ENCODE data around the gene MASP2. TPM values are rescaled to one million over a fixed set of nuclear protein-coding genes. Genes with fewer than 3 reads are reported as not detected.
"Not testable (repeated sequence)": the region's sequence is repeated elsewhere in the genome, so short reads cannot be mapped to it uniquely, and the experiment has no call there.

The MASP2 gene
- total RNA-seq, 2 donors from 2014 or later = 0.31 to 0.33 TPM

GRCh38 chr1:11037740-11038182 lies 9.3 kb downstream of the MASP2 start:
- no peaks in the 10 kb centered on the region for H3K9me3 Mint-ChIP-seq
- no peaks in the 10 kb centered on the region for H3K36me3 Mint-ChIP-seq
- no peaks in the 10 kb centered on the region for H3K27me3 Mint-ChIP-seq
- peak; percentile 86 for DNase-seq (ENCODE audit: low spot score)
- H3K4me1 Mint-ChIP-seq (ENCODE audit: low read depth in 2 of 2) = no peaks in the 10 kb centered on the region
- no peak overlapping the region for H3K4me3 Mint-ChIP-seq
- H3K27ac Mint-ChIP-seq = no peak overlapping the region
- ATAC-seq = peak; percentile 87 to 89

GRCh38 chr1:11037019-11037739 lies 9.9 kb downstream of the MASP2 start:
- not testable (repeated sequence) for H3K27ac Mint-ChIP-seq; H3K27me3 Mint-ChIP-seq; DNase-seq (ENCODE audit: low spot score); ATAC-seq; H3K4me3 Mint-ChIP-seq; H3K36me3 Mint-ChIP-seq; H3K9me3 Mint-ChIP-seq; H3K4me1 Mint-ChIP-seq (ENCODE audit: low read depth in 2 of 2)

- DNase-seq (ENCODE audit: low spot score) (no peak), ATAC-seq (no peak)
- H3K36me3 Mint-ChIP-seq = peaks cover 4% of the 10 kb centered on the region
- H3K27ac Mint-ChIP-seq = no peak overlapping the region
- H3K4me1 Mint-ChIP-seq (ENCODE audit: low read depth in 2 of 2) = peaks cover 0 to 3% of the 10 kb centered on the region in 2 donors
- H3K4me3 Mint-ChIP-seq = no peak overlapping the region
- H3K9me3 Mint-ChIP-seq = no peaks in the 10 kb centered on the region
- H3K27me3 Mint-ChIP-seq = no peaks in the 10 kb centered on the region
Measured at GRCh38 chr1:11031624-11032262, 15.3 kb downstream of the MASP2 start.

GRCh38 chr1:11030865-11031264 lies 16.2 kb downstream of the MASP2 start:
- Mint-ChIP-seq H3K27ac (peak overlapping the region in 1 of 2 donors; percentile 66), H3K9me3 (no peaks in the 10 kb centered on the region), H3K27me3 (no peaks in the 10 kb centered on the region), H3K36me3 (peaks cover 4% of the 10 kb centered on the region), H3K4me3 (no peak overlapping the region), H3K4me1 (ENCODE audit: low read depth in 2 of 2) (peaks cover 0 to 5% of the 10 kb centered on the region in 2 donors)
- ATAC-seq (no peak), DNase-seq (ENCODE audit: low spot score) (no peak)

DNA sequence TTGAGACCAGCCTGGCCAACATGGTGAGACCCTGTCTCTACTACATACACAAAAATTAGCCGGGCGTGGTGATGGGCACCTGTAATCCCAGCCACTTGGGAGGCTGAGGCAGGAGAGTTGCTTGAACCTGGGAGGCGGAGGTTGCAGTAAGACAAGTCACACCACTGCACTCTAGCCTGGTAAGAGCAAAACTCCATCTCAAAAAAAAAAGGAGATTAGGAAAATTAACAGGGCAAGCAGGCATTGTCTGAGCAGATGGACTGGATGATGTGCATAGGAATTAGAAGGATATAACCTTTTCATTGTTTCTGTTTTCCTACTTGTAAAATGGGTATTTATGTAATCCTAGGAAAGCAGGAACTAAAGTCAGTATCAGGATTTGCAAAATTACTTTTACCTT lies 19.0 kb downstream of the MASP2 start:
- no peak for ATAC-seq
- H3K4me3 Mint-ChIP-seq = no peak overlapping the region
- peaks cover 16 to 17% of the 10 kb centered on the region in 2 donors for H3K4me1 Mint-ChIP-seq (ENCODE audit: low read depth in 2 of 2)
- no peaks in the 10 kb centered on the region for H3K9me3 Mint-ChIP-seq
- no peaks in the 10 kb centered on the region for H3K27me3 Mint-ChIP-seq
- no peak overlapping the region for H3K27ac Mint-ChIP-seq
- no peak for DNase-seq (ENCODE audit: low spot score)
- peaks cover 20% of the 10 kb centered on the region for H3K36me3 Mint-ChIP-seq

DNA sequence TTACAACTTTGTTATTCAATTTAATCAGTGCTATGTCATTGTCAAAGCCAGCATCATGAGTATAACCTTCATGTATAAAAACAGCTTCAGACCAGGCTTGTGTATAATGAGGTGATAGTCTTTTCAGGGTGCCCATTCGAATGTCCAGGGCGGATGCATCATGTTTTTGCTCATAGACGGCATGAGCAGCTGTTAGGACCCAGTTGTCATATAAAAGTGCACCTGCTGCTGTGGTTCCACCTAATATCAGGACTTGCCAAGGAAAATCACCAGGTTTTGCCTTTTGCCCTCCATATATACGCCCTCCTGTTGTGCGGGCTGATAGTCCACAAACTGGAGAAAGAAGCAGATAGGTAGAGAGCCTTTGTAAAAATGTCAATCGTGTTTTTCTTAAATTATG lies 19.7 kb downstream of the MASP2 start:
- no peak overlapping the region for H3K27ac Mint-ChIP-seq
- H3K4me1 Mint-ChIP-seq (ENCODE audit: low read depth in 2 of 2) = peaks cover 18% of the 10 kb centered on the region in 2 donors

DNA sequence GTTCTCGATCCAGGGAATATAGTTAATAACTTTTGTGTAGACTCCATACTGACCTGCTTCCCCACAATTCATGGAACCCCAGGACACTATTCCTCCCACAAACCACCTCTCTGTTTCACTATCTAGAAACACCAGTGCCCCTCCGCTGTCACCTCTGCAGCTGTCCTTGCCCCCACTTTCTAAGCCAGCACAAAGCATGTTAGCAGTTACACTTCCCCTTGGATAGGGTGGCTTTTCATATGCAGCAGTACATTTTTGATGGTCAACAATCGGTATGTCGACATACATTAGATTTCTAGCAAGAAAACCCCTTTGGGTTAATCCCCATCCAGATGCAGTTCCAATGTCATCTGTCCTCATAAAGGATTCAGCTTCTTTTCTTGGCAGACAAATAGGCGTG lies 20.1 kb downstream of the MASP2 start:
- peaks cover 30% of the 10 kb centered on the region for H3K36me3 Mint-ChIP-seq

More for the DNA sequence above, 19.7 kb downstream of the MASP2 start:
- Mint-ChIP-seq H3K9me3 (no peaks in the 10 kb centered on the region), H3K4me3 (no peak overlapping the region), H3K36me3 (peaks cover 26% of the 10 kb centered on the region), H3K27me3 (no peaks in the 10 kb centered on the region)
- ATAC-seq = no peak
- no peak for DNase-seq (ENCODE audit: low spot score)

GRCh38 chr1:11026052-11026451 lies 21.0 kb downstream of the MASP2 start:
- Mint-ChIP-seq H3K27ac (peak overlapping the region in 1 of 2 donors; percentile 17), H3K9me3 (no peaks in the 10 kb centered on the region), H3K27me3 (no peaks in the 10 kb centered on the region), H3K36me3 (peaks cover 32% of the 10 kb centered on the region), H3K4me1 (ENCODE audit: low read depth in 2 of 2) (peaks cover 18 to 21% of the 10 kb centered on the region in 2 donors), H3K4me3 (no peak overlapping the region)
- DNase-seq (ENCODE audit: low spot score) (no peak), ATAC-seq (no peak)

More for the DNA sequence above, 20.1 kb downstream of the MASP2 start:
- no peak for ATAC-seq
- Mint-ChIP-seq H3K4me3 (no peak overlapping the region), H3K27me3 (no peaks in the 10 kb centered on the region), H3K27ac (no peak overlapping the region), H3K9me3 (no peaks in the 10 kb centered on the region), H3K4me1 (ENCODE audit: low read depth in 2 of 2) (peaks cover 18 to 20% of the 10 kb centered on the region in 2 donors)
- no peak for DNase-seq (ENCODE audit: low spot score)

DNA sequence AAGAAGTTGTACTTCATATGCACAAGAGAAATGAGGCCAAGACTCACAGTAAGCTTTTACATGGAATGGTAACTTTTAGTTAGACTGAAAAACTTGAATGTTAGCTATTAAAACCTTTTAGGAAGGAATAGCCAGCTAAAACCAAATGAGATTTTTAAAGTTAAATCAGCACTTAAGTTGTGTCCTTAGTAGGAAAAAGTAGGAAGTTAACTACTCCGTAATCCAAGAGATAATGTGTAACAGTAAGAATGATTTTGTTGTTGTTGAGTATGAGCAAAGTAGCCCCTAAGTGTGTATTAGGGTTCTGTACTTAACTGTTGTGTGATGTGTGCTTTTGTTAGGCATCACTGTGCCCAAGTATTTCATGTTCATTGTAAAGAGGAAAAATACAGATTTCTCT lies 21.4 kb downstream of the MASP2 start:
- DNase-seq (ENCODE audit: low spot score) (no peak), ATAC-seq (no peak)
- Mint-ChIP-seq H3K4me3 (no peak overlapping the region), H3K9me3 (no peaks in the 10 kb centered on the region), H3K27ac (no peak overlapping the region), H3K4me1 (ENCODE audit: low read depth in 2 of 2) (peaks cover 18 to 21% of the 10 kb centered on the region in 2 donors), H3K36me3 (peaks cover 32% of the 10 kb centered on the region), H3K27me3 (no peaks in the 10 kb centered on the region)

DNA sequence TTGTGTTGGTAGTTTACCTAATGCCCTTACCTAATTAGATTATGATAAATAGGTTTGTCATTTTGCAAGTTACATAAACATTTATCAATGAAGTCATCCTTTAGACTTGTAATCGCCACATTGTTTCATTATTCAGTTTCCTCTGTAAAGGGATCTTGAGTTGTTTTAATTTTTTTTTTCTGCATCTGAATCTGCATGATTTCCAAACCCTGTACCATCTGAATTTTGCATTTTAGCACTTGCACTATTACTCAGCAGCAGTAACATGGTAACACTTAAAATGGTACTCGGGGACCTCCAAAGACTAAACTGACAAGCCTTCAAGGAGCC lies 22.2 kb downstream of the MASP2 start:
- Mint-ChIP-seq H3K27me3 (no peaks in the 10 kb centered on the region), H3K36me3 (peaks cover 36% of the 10 kb centered on the region), H3K9me3 (no peaks in the 10 kb centered on the region), H3K27ac (peak overlapping the region in 1 of 2 donors; percentile 49), H3K4me1 (ENCODE audit: low read depth in 2 of 2) (peaks cover 18 to 21% of the 10 kb centered on the region in 2 donors), H3K4me3 (no peak overlapping the region)
- ATAC-seq (no peak), DNase-seq (ENCODE audit: low spot score) (no peak)

- Mint-ChIP-seq H3K36me3 (peaks cover 36% of the 10 kb centered on the region), H3K9me3 (no peaks in the 10 kb centered on the region), H3K27ac (peak overlapping the region in 1 of 2 donors; percentile 49), H3K4me3 (no peak overlapping the region), H3K4me1 (ENCODE audit: low read depth in 2 of 2) (peaks cover 18 to 21% of the 10 kb centered on the region in 2 donors), H3K27me3 (no peaks in the 10 kb centered on the region)
- ATAC-seq = no peak
- no peak for DNase-seq (ENCODE audit: low spot score)
Measured at GRCh38 chr1:11024154-11024873, 22.7 kb downstream of the MASP2 start.

DNA sequence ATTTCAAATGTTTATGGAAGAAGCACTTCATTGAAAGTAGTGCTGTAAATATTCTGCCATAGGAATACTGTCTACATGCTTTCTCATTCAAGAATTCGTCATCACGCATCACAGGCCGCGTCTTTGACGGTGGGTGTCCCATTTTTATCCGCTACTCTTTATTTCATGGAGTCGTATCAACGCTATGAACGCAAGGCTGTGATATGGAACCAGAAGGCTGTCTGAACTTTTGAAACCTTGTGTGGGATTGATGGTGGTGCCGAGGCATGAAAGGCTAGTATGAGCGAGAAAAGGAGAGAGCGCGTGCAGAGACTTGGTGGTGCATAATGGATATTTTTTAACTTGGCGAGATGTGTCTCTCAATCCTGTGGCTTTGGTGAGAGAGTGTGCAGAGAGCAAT lies 23.8 kb downstream of the MASP2 start:
- Mint-ChIP-seq H3K27ac (no peak overlapping the region), H3K4me3 (no peak overlapping the region), H3K27me3 (no peaks in the 10 kb centered on the region), H3K9me3 (no peaks in the 10 kb centered on the region), H3K4me1 (ENCODE audit: low read depth in 2 of 2) (peaks cover 24 to 27% of the 10 kb centered on the region in 2 donors), H3K36me3 (peaks cover 44% of the 10 kb centered on the region)
- ATAC-seq (no peak), DNase-seq (ENCODE audit: low spot score) (no peak)

GRCh38 chr1:11019971-11020370 lies 27.1 kb downstream of the MASP2 start:
- H3K27ac Mint-ChIP-seq = no peak overlapping the region
- H3K4me1 Mint-ChIP-seq (ENCODE audit: low read depth in 2 of 2) = peaks cover 29 to 31% of the 10 kb centered on the region in 2 donors
- no peak for ATAC-seq
- DNase-seq (ENCODE audit: low spot score) = no peak
- H3K36me3 Mint-ChIP-seq = peaks cover 48% of the 10 kb centered on the region
- no peaks in the 10 kb centered on the region for H3K27me3 Mint-ChIP-seq
- H3K9me3 Mint-ChIP-seq = no peaks in the 10 kb centered on the region
- H3K4me3 Mint-ChIP-seq = no peak overlapping the region

DNA sequence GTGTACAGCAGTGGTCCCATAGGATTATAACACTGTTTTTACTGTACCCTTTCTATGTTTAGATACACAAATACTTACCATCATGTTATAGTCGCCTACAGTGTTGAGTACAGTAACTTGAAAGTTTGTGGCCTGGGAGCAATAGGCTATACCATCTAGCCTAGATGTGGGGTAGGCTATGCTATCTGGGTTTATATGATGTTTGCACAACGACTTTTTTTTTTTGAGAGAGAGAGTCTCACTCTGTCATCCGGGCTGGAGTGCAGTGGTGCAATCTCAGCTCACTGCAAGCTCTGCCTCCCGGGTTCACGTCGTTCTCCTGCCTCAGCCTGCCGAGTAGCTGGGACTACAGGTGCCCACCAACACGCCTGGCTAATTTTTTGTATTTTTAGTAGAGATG lies 27.7 kb downstream of the MASP2 start:
- H3K27me3 Mint-ChIP-seq; ATAC-seq; H3K27ac Mint-ChIP-seq; DNase-seq (ENCODE audit: low spot score); H3K4me3 Mint-ChIP-seq; H3K9me3 Mint-ChIP-seq: not testable (repeated sequence)
- H3K36me3 Mint-ChIP-seq = peaks cover 49% of the 10 kb centered on the region
- H3K4me1 Mint-ChIP-seq (ENCODE audit: low read depth in 2 of 2) = peaks cover 33 to 34% of the 10 kb centered on the region in 2 donors
